ENCODE results near the gene CLK3.

DNA sequence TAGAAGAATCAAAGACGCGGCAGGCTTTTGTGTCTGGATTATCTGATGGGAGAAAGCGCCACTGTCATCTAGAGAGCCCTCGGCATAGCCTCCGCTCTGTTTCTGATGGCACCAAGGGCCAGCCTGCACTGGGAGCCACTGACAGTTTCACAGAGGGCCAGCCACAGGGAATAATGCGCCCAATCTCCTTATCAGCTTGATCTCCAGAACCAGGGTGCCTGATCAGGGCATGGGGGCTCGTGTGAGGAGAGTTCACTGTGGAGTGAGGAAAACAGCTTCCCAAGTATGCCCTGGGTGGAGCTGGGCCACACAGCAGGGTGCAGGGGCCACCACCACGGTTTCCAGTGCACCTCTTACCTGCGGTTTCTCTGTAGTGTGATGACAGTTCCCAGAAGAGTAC lies 29.8 kb upstream of the CLK3 start:
- TF ChIP-seq POLR2A (IDR thresholded peaks at IDR 0.05) (no peak), POLR2AphosphoS5 (IDR thresholded peaks at IDR 0.05) (no peak)
- TF ChIP-seq, protein P1, sequence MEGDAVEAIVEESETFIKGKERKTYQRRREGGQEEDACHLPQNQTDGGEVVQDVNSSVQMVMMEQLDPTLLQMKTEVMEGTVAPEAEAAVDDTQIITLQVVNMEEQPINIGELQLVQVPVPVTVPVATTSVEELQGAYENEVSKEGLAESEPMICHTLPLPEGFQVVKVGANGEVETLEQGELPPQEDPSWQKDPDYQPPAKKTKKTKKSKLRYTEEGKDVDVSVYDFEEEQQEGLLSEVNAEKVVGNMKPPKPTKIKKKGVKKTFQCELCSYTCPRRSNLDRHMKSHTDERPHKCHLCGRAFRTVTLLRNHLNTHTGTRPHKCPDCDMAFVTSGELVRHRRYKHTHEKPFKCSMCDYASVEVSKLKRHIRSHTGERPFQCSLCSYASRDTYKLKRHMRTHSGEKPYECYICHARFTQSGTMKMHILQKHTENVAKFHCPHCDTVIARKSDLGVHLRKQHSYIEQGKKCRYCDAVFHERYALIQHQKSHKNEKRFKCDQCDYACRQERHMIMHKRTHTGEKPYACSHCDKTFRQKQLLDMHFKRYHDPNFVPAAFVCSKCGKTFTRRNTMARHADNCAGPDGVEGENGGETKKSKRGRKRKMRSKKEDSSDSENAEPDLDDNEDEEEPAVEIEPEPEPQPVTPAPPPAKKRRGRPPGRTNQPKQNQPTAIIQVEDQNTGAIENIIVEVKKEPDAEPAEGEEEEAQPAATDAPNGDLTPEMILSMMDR (IDR thresholded peaks at IDR 0.05 in 8 of 11, conservative IDR thresholded peaks at IDR 0.05 in 3 of 11): no peak

Data from spleen (tissue), 7 donors.